ENCODE data around the gene SPAG7. TPM values are rescaled to one million over a fixed set of nuclear protein-coding genes. Genes with fewer than 3 reads are reported as not detected.

SPAG7 gene
- total and polyA plus RNA-seq, 2 of the 8 experiments (the other 6 are each of a cell fraction or from before 2014, with no cell fraction given) = 74.2 to 81.9 TPM

- TF ChIP-seq CHD1 (IDR thresholded peaks at IDR 0.05; ENCODE audit: low read depth, low read length) (no peak), EP300 (IDR thresholded peaks at IDR 0.05; ENCODE audit: borderline replicate concordance in 1 of 2, low read depth in 2 of 2, low read length in 2 of 2) (no peak), CBX5 (IDR thresholded peaks at IDR 0.05; ENCODE audit: low read depth, low read length) (no peak), BCL11A (IDR thresholded peaks at IDR 0.05; ENCODE audit: low read depth in 2 of 2, low read length in 2 of 2) (no peak), POLR2A (IDR thresholded peaks at IDR 0.05; ENCODE audit: control extremely low read depth in 1 of 2, low read depth in 2 of 2, low read length in 2 of 2) (no peak), SRF (IDR thresholded peaks at IDR 0.05; ENCODE audit: low read depth, low read length) (0 out of 2 replicates have a peak, but pooled peaks have one; percentile 9), E2F6 (IDR thresholded peaks at IDR 0.05) (no peak), MAX (IDR thresholded peaks at IDR 0.05) (no peak), RAD21 (IDR thresholded peaks at IDR 0.05 in 1 of 2, conservative IDR thresholded peaks at IDR 0.05 in 1 of 2; ENCODE audit: low read depth in 2 of 2, low read length in 2 of 2) (peak; percentile 61 to 69), RXRA (IDR thresholded peaks at IDR 0.05; ENCODE audit: insufficient read depth, low read depth, low read length) (no peak), KDM5A (IDR thresholded peaks at IDR 0.05; ENCODE audit: low read length) (no peak), FOSL1 (IDR thresholded peaks at IDR 0.05; ENCODE audit: insufficient read depth, low read depth, low read length) (no peak), RNF2 (IDR thresholded peaks at IDR 0.05; ENCODE audit: borderline replicate concordance, low read depth, low read length, missing control alignments, poor library complexity, severe bottlenecking) (no peak), POLR2AphosphoS5 (IDR thresholded peaks at IDR 0.05; ENCODE audit: low read depth, low read length) (no peak), ASH2L (IDR thresholded peaks at IDR 0.05; ENCODE audit: low read length) (no peak), SIRT6 (IDR thresholded peaks at IDR 0.05; ENCODE audit: low read length) (no peak), CBX8 (IDR thresholded peaks at IDR 0.05; ENCODE audit: borderline replicate concordance, low read depth, low read length) (no peak), POU5F1 (IDR thresholded peaks at IDR 0.05; ENCODE audit: low read depth, low read length) (no peak), RFX5 (IDR thresholded peaks at IDR 0.05; ENCODE audit: borderline replicate concordance, low read depth, low read length) (no peak), TAF1 (IDR thresholded peaks at IDR 0.05; ENCODE audit: low read depth, low read length) (no peak), TAF7 (optimal IDR thresholded peaks at IDR 0.05; ENCODE audit: borderline replicate concordance, low read depth, low read length) (no peak), NRF1 (IDR thresholded peaks at IDR 0.05; ENCODE audit: low read depth, low read length) (no peak)
Observed at GRCh38 chr17:4980644-4981216, 13.1 kb upstream of the SPAG7 start (continued).
